Esophagus muscularis mucosa (tissue), 4 donors: ENCODE measurements around the gene NDUFA12.

Experiments used
- EP300 ChIP-seq: sonication (generic); formaldehyde crosslinking; IDR thresholded peaks from one replicate; pipeline ENCODE4 v1.6.1; 2017; ENCODE audit warnings: antibody characterized with exemption
- POLR2A ChIP-seq: fragments of 450-650 bp; IDR thresholded peaks from one replicate; pipeline ENCODE4 v1.6.1; 2017; ENCODE audit warnings: antibody characterized with exemption, moderate library complexity, mild to moderate bottlenecking, low read depth
- POLR2AphosphoS5 ChIP-seq, 2 donors: sonication (generic); formaldehyde crosslinking; IDR thresholded peaks; one replicate each; pipeline ENCODE4 v1.6.1; 2017; ENCODE audit warnings: antibody characterized with exemption in 2 of 2
- TF ChIP-seq, protein P1 (sequence below), 3 experiments: fragments of 200-600 bp in 2 of 3; fragments of 450-650 bp in 1 of 3; sonication (generic) in 2 of 3; IDR thresholded peaks; one replicate each; pipeline ENCODE4 v1.5.1; 2017 to 2019; ENCODE audit warnings: antibody characterized with exemption in 3 of 3, mild to moderate bottlenecking in 2 of 3, moderate library complexity in 1 of 3

GRCh38 chr12:94930772-94931171 lies 72.7 kb downstream of the NDUFA12 start:
- TF ChIP-seq, protein P1, sequence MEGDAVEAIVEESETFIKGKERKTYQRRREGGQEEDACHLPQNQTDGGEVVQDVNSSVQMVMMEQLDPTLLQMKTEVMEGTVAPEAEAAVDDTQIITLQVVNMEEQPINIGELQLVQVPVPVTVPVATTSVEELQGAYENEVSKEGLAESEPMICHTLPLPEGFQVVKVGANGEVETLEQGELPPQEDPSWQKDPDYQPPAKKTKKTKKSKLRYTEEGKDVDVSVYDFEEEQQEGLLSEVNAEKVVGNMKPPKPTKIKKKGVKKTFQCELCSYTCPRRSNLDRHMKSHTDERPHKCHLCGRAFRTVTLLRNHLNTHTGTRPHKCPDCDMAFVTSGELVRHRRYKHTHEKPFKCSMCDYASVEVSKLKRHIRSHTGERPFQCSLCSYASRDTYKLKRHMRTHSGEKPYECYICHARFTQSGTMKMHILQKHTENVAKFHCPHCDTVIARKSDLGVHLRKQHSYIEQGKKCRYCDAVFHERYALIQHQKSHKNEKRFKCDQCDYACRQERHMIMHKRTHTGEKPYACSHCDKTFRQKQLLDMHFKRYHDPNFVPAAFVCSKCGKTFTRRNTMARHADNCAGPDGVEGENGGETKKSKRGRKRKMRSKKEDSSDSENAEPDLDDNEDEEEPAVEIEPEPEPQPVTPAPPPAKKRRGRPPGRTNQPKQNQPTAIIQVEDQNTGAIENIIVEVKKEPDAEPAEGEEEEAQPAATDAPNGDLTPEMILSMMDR (IDR thresholded peaks at IDR 0.05), result no peak
- TF ChIP-seq POLR2AphosphoS5 (IDR thresholded peaks at IDR 0.05) (no peak), EP300 (no peak), POLR2A (no peak)
